ENCODE results near the gene MTURN.

The MTURN gene

DNA sequence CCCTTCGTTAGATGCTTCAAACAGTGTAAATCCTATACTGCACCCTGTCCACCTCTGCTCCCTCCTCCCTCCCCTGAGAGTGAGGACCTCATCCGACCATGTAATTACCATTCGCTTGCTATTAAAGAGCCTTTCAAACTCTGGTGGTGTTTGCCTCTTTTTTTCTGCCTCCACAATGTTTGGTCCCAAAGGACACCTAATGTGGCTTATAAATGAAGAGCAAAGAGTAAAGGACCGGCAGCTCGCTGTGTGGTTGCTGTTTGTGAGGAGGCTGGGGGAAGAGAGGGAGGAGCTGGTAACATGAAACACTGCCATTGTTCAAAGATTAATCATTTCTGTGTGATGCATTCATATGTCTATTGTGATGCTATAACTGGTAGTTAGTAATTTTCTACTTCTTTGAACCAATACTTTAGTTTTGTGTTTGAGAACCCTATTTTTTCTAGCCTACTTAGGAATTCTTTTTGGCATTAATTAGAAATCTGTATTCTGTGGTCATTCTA, 27.9 kb downstream of the MTURN start:
- no peak for DNase-seq

DNA sequence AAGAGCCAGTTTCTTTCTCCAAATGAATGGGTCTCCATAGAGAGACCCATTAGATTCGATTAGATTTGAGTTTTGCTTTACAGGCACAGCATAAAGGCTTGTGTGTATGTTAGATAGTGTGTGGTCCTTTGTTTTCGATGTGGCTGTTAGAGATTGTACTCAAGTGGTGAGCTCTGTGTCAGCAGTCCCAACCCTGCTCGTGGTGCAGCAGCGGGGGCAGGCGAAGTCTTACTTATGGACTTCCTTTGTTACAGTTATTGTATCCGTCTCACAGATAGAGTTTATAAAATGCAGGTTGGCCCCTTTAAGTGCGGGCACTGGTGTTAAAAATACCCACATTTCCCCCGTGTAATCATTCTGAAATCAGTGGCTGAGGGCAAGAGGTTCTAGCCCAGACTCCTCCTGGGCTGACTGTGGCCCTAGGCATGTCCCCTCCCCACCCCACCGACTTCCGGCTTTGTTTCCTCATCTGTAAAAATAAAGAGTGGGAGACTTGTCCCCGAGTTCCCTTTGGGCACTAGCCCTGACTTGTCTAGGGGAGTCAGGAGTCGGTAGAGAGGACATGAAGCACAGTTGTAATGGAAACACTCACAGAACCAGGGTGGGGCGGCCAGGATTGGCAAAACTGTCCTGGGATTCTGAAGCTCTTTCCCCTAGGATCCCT, 28.6 kb downstream of the MTURN start:
- DNase-seq = no peak

DNA sequence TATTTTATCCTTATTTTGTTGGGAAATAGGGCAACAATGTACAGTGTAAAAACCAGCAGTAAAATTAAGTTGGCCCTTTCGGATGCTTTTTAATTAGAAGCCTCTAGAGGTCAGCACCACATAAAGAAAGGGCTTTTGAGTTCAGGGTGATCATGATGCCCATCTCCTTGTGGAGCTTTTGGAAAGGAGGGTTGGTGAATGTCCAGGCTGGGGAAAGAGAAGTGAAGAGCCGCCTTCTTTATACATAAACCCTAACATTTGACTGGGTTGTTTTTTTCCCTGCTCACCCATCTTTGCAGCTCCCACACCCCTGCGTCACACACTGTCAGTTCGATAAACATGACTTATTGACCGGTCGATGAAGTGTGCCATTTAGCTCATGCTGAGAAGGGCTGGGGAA, 29.8 kb downstream of the MTURN start:
- DNase-seq = no peak

DNA sequence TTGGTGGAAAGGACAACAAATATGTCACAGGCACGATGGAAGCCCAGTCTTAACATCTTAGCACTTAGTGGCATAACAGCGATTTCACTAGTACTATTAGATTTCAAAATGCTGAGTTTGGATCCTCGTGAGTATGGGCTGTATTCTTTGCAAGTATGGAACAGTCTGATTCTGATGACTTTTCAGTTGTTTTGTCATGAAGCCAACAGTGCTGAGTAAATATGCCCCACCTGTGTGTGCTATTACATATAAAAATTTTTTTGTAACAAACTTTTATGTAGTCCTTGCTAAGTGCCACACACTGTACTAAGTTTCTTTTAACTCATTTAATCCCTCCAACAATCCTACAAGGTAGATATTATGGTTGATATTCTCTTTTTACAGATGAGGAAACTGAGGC, 30.8 kb downstream of the MTURN start:
- DNase-seq = no peak

DNA sequence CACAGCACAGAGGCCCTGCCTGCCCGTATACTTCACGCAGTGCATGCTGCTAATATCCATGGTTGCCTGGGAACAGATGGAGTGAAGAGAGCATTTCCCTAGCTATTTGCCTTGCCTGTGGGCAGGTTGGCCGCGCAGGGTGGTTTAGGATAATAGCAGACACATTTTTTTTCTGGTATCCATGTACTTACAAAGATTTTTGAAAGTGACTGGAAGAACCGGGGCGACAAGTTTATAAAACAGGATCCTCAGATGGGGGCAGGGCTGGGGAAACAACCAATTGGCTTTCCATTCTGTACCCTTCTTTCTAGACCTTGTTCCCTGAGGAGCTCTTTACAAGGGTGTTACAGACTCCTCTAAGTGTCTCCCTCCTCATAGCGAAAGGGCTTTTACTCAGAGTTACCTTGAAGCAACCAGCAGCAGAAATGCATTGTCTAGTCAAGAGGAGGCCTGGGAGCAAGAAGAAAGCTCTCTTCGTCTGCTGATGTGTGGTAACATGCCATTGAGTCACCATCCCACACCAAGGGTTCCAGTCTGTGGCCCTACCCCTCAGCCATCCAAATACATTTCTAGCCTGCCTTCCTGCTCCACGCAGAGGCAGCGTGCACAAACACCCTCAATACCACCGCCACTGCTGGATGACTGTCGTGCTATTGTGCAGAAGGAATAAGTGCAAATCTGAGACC, 31.5 kb downstream of the MTURN start:
- DNase-seq = no peak

DNA sequence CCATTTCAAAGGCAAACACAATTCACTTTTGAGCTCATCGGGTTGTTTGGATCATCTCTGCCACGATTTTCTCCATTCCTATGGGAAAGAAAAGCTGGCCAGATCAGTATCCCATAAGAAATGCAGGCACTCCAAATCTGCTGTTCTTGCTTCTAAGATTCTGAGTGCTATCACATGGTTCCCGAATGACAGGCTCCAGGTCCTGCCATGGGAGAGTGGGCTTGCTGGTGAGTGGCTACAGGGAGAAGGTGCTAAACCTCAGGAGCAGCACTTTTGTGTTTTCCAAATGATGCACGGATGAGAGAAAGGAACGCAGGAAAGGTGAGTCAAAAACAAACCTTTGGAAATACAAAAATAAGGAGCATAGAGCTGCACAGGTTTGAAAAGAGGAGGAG, 32.1 kb downstream of the MTURN start:
- no peak for DNase-seq

DNA sequence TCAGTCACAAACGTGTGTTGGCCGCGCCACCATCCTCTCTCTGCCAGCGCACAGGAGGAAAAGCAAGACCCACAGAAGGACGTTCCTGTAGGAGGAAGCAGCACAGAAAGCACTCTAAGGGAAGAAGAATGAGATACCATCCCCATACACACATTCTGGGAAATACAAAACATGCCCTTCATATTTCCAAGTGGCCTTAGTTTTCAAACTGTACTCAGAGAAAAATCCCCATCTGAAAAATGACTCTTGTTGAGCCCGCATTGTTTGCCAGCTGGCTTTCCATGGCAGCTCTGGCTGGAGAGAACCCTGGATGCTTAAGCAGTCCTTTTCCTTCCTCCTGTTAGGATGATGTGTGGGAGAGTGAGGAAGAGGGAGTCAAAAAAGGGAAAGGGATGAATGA, 33.1 kb downstream of the MTURN start:
- DNase-seq = no peak

DNA sequence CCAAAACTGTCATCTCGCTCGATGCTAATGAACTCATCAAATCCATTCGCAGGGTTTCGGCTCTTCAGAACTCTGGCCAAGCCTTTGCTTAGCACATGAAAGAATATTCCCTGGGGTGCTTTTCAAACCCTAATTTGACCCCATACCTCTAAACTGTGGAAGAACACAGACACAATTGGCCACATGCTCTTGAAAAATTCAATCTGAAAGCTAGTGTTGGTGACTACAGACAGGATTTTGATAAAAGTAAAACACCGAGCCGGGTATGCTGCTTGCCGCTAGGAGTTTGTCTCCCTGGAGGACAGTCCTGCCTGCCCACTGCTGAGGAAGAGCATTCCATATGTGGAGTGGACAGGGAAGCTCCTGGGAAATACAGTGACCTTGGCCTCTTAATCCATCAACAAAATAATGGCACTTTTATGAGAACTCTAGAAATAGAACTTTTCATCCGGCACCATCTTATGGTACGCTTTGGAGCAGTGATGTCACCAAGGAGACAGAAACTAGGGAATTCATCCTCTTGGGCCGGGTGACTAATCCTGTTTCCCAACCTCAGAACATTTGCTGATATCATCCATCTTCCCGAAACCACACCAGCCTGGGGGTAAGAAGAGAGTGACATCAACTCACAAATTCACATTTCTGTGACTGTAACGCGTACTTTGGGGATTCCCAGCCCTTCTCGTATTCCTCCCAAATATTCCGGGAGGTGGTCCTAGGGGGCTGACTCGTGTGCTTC, 34.2 kb downstream of the MTURN start:
- no peak for DNase-seq

DNA sequence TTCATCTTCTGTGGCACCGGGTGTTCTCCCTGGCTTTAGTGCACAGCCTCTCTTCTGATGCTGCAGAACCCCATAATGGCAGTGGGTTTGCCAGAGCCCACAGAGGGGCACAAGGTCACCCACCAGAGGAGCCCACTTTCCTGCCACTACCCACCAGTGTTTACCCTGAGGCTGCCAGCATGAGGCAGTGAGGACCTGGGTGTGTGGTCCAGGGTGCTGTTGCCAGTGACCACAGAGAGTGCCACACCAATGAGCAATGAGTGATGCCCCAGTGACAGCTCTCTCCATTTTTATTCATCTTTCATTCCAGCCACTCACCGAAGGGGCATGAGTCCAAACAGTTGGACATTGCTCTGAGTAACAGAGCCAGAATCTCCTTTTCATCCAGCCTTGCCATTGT, 34.8 kb downstream of the MTURN start:
- no peak for DNase-seq

DNA sequence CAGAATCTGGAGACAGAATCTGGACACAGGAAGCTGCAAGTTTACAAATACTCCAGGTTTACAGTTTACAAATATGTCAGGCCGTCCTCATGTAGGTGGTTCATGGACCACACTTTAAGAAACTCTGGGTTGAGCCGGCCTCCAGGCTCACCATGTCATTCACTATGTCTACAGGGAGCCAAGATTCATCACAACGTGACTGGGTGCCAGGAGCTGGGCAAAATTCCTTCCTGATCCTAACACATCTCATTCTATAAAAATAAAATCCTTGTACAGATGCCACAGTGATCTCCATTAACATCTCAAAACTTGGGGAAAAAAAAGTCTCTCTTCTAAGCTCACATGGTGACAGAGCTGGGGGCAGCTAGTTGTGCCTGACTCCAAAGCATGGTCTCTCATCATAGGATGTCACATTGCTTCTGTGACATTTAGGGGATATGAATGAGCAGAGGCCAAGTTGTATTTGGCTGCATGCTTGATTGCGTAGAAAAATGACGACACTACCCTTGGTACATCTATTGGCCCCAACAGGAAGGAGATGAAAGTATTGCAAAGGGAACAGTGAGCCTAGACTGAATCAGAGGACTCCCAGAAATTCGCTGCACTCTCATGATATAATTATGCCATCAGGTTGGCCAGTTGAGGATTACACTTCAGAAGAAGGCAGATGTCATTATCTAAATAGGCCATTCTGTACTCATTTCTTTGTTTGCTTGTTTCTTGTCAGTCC, 35.9 kb downstream of the MTURN start:
- no peak for DNase-seq

DNA sequence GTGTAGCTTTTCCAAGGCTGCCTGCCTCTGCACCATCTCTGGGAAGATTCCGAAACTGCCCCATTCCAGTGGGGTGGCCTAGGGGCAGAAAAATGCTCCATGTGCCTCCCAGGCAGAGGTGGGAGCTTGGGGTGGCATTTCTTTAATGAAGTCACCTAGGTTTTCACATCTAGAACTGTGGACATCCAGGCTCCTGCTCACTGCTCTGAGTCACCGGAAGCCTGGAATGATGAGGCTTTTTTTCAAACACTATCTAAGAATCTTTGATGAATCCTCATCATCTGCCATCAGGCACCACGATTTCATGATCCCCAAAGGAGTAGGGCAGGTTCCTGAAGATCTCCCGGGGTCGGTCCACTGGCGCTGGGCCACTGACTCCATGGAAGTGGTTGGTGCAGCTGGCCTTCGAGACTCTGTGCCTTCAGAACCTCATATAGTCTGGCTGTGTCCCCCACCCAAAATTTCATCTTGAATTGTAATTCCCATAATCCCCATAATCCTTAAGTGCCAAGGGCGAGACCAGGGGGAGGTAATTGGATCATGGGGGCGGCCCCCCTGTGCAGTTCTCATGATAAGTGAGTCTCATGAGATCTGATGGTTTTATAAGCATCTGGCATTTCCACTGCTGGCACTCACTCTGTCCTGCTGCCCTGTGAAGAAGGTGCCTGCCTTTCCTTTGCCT, 37.1 kb downstream of the MTURN start:
- DNase-seq = no peak

DNA sequence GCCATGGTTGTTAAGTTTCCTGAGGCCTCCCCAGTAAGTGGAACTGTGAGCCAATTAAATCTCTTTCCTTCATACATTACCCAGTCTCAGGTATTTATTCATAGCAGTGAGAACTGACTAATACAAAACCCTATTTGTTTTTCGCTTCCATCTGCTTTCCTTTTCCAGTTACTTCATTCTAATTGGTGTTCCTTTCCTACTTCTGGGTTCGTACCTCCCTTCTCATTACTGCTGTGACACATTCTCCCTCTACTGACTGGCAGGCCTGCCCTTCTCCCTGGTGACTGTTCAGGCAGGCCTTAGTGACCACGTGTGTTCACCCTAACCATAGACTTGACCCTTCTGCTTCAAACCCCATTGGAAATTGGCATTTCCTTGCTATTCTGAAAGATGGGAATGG, 37.7 kb downstream of the MTURN start:
- DNase-seq = no peak

DNA sequence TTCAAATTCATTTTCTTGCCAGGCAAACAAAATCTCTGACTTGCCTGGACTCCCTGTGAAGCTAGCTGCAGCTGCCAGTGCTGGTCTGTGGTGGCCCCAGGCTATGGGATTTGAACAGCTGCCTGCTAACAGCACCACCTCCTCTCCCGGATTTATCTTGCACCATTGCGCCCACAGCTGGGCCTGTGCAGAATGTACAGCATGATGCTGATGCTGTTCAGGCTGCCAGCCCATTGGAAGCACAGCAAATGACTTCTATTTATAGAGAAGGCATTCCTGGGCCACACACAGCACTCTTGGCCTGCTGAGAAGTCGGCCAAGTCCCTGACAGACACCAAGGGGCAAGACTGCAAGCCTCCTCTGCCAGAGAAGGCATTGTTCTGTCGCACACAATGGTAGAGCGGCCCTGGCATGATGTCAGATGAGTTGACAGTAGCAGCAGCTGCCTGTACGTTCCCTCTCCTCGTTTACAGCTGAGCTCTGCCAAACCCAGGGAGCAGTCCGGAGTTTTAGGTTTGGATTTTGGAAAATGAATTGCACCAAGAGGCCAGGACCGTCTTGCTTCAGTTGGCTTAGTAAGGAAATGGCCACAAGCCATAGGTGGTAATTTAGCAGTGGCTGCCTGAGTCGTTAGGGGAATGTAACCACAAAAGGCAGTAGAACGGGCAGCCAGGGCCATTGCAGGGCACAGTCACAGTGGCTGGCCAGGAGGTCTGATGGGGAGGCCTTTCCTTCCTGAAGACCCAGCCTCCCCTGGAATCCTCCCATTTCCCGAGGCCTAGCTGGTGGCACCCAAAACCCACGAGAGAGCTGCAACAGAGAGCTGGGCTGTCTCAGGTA, 38.5 kb downstream of the MTURN start:
- peak; percentile 89 for DNase-seq

DNA sequence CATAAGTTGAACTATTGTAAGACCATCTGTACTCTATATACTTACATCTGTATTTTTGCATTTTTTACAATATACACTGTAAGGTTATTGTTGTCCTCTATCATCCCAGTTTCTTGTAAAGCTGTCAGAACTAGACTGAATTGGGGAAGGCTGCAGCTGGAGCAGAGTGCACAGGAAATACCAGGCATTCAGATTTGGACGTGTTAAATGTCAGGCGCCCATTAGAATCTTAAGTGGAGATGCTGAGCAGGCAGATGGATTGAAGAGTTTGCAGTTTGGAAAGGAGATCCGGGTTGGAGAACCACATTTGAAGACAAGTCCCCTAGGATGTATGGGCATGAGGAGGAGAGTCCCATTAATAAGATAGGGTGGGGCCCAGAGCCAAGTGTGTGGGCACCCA, 40.4 kb downstream of the MTURN start:
- DNase-seq = no peak

DNA sequence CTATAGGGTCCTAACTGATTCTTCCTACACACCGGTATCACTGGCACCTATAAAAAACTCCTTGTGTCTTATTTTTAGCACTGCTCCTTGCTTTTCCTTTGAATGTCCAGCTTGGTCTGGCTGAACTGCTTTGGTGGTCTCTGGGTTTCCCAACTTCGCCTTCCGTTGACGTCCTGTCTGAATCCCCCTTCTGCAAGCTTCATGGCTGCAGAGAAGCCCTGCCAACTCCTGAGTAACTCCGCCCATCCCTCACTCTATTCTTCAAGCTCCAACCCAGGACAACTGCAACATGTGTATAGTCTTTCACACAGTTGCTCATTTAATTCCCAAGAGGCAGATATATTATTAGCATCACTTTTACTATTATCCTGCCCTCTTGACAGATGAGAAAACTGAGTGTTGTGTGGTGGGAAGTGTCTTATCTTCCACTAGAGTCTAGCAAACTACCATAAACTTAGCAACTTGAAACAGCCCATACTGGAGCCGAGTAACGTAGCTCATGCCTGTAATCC, 40.9 kb downstream of the MTURN start:
- DNase-seq = no peak

DNA sequence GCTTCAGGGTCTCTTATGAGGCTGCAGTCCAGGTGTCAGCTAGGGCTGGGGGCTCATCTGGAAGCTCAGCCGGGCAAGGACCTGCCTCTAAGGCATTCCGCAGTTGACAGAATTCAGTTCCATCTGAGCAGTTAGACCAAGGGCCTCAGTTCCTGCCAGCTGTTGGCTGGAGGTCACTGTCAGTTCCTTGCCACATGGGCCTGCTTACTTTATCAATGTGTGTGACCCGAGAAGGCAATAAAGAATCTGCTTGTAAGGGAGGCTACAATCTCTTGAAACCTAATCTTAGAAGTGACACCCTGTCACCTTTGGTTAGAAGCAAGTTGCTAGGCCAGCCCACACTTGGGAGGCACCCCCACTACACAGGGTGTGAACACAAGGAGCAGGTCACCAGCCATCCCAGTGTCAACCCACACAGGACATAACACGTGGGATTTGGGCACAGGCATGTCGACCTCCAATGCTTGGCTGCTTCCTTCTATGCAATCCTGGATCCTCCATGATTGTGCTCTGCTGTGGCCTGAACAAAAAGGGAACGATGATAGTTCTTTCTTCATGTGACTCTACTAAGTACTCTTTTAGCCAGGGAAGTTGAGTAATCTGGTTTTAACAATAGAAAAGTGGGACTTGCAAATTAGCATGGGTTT, 41.8 kb downstream of the MTURN start:
- no peak for DNase-seq

DNA sequence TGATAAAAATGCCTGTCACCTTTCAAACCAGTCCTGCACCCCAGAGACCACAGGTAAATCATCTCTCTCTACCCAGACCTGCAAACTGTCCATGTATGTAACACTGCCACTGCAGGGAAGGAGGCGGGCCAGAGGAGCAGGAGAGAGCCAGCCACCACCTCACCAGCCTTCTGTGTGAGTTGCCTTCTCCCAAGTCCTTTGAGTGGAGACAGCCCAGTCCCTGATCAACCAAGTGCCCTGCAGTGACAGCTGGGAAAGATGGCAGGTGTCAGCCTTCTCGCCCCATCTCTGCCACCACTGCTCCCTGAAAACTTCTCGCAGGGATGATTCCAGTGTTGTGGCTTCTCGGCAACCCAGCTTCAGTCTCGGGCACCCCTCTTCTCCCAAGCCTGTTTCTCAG, 42.4 kb downstream of the MTURN start:
- DNase-seq = no peak

DNA sequence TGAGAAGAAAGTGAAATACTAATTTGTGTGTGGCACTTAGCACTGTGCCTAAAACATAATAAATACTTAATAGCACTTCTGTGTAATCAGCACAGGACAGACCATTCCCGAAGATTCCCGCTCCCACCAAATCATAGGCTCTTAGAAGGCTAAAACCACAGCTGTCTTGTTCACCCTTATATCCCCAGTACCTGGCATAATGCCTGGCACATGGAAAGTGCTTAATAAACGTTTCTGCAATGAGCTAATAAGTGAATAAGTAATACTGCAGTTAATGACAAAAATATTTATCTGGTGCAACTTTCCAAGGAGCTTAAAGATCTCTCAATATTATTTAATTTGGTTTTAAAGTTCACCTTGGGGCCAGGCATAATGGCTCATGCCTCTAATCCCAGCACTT, 43.2 kb downstream of the MTURN start:
- no peak for DNase-seq

DNA sequence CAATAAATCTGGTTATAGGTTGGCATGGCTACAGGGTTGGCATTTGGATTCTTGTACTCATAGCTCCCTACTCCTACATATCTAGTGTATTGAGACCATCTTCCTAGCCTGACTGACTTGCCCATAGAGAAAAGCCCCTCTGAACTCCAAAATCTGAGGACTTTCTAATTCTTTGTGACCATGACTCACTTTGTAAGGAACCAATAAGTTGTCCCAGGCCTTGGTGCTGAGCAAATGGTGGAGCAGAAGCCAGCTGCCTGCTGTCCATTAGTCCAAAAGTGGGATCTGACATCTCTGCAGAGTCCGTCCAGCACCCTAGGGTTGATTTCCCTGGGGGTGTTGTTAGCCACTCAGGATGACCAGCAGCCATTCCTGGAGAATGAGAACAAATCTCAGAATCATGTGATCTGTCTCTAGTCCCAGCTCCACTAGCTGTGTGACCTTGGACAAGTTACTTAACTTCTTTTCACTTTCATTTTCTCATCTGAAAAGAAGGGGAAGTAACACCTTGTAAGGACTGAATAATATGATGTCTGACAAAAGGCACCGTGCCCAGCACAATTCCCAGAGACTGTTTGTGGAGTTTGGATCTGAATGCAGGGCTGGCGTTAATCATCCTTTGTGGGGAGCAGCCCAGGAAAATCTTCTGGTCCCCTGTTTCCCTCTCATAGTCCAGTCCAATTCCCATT, 44.1 kb downstream of the MTURN start:
- DNase-seq = no peak

DNA sequence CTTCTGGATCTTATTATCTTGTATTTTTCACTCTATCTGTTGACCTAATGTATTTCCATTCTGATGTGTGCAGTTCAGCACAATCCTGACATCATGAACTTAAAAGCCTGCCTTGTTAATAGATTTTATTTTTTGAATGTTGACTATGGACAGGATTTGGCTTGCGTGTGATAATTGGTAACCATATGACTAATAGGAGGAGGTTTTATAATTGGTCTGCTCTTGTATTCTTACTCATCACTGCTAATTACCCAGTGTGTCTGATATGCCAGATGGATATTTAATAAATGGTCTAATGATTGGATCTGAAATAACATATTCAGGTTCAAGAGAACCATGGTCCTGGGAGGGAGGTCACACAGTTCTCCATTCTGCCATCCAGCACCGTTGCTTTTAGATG, 45.9 kb downstream of the MTURN start:
- DNase-seq = no peak
